Neural cell (in vitro differentiated cells): ENCODE data around the gene COG6.

Experiments used
- CTCF ChIP-seq: fragments of 450-650 bp; IDR thresholded peaks from 2 replicates; pipeline ENCODE4 v1.5.1; 2014; ENCODE audit warnings: antibody characterized with exemption, mild to moderate bottlenecking, moderate library complexity; ENCODE audit not compliant: poor library complexity, severe bottlenecking
- EP300 ChIP-seq: fragments of 450-650 bp; conservative IDR thresholded peaks from 2 replicates; pipeline ENCODE4 v1.6.1; 2014; ENCODE audit warnings: antibody characterized with exemption, mild to moderate bottlenecking, moderate library complexity; ENCODE audit not compliant: poor library complexity, severe bottlenecking
- EZH2 ChIP-seq: fragments of 200-600, 300-800 bp; shearing (Covaris generic), sonication (generic); IDR thresholded peaks from 2 replicates; pipeline ENCODE4 v1.6.1; 2014; ENCODE audit warnings: antibody characterized with exemption, low read length, borderline replicate concordance, mild to moderate bottlenecking; ENCODE audit not compliant: insufficient read depth, poor library complexity, severe bottlenecking
- MXI1 ChIP-seq: fragments of 450-650 bp; conservative IDR thresholded peaks from 2 replicates; pipeline ENCODE4 v1.6.1; 2014; ENCODE audit warnings: antibody characterized with exemption, mild to moderate bottlenecking; ENCODE audit not compliant: poor library complexity, severe bottlenecking
- POLR2AphosphoS5 ChIP-seq: IDR thresholded peaks from 2 replicates; pipeline ENCODE4 v1.6.1; 2012
- RAD21 ChIP-seq: fragments of 450-650 bp; conservative IDR thresholded peaks from 2 replicates; pipeline ENCODE4 v1.6.1; 2014; ENCODE audit warnings: antibody characterized with exemption, mild to moderate bottlenecking, moderate library complexity
- SMC3 ChIP-seq: fragments of 450-650 bp; conservative IDR thresholded peaks from 2 replicates; pipeline ENCODE4 v1.6.1; 2014; ENCODE audit warnings: antibody characterized with exemption, mild to moderate bottlenecking, moderate library complexity; ENCODE audit not compliant: poor library complexity
- TF ChIP-seq, protein P1 (sequence below): IDR thresholded peaks from 2 replicates; pipeline ENCODE4 v1.6.1; 2012; ENCODE audit warnings: borderline replicate concordance

- TF ChIP-seq CTCF (no peak), POLR2AphosphoS5 (no peak), EP300 (no peak), RAD21 (no peak), SMC3 (no peak), EZH2 (no peak), MXI1 (no peak)
- TF ChIP-seq, protein P1, sequence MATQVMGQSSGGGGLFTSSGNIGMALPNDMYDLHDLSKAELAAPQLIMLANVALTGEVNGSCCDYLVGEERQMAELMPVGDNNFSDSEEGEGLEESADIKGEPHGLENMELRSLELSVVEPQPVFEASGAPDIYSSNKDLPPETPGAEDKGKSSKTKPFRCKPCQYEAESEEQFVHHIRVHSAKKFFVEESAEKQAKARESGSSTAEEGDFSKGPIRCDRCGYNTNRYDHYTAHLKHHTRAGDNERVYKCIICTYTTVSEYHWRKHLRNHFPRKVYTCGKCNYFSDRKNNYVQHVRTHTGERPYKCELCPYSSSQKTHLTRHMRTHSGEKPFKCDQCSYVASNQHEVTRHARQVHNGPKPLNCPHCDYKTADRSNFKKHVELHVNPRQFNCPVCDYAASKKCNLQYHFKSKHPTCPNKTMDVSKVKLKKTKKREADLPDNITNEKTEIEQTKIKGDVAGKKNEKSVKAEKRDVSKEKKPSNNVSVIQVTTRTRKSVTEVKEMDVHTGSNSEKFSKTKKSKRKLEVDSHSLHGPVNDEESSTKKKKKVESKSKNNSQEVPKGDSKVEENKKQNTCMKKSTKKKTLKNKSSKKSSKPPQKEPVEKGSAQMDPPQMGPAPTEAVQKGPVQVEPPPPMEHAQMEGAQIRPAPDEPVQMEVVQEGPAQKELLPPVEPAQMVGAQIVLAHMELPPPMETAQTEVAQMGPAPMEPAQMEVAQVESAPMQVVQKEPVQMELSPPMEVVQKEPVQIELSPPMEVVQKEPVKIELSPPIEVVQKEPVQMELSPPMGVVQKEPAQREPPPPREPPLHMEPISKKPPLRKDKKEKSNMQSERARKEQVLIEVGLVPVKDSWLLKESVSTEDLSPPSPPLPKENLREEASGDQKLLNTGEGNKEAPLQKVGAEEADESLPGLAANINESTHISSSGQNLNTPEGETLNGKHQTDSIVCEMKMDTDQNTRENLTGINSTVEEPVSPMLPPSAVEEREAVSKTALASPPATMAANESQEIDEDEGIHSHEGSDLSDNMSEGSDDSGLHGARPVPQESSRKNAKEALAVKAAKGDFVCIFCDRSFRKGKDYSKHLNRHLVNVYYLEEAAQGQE: no peak
Measured at GRCh38 chr13:39618561-39618960, 36.9 kb upstream of the COG6 start.
